WTC11 (cell line): ENCODE measurements around the gene MAP6D1.

Experiments
- ATF1 ChIP-seq: sonication (generic); formaldehyde crosslinking; IDR thresholded peaks from 2 replicates; pipeline ENCODE4 v1.8.1; 2023; ENCODE audit warnings: mild to moderate bottlenecking, moderate library complexity, missing genetic modification reagents
- OVOL2 ChIP-seq: fragments of 250-450 bp; sonication (Bioruptor Pico); IDR thresholded peaks from 2 replicates; pipeline ENCODE4 v1.9.0; 2021; ENCODE audit warnings: mild to moderate bottlenecking, borderline replicate concordance
- TF ChIP-seq, protein P1 (sequence below): fragments of 200-600 bp; IDR thresholded peaks from 2 replicates; pipeline ENCODE4 v1.8.0; 2022; ENCODE audit warnings: antibody characterized with exemption

DNA sequence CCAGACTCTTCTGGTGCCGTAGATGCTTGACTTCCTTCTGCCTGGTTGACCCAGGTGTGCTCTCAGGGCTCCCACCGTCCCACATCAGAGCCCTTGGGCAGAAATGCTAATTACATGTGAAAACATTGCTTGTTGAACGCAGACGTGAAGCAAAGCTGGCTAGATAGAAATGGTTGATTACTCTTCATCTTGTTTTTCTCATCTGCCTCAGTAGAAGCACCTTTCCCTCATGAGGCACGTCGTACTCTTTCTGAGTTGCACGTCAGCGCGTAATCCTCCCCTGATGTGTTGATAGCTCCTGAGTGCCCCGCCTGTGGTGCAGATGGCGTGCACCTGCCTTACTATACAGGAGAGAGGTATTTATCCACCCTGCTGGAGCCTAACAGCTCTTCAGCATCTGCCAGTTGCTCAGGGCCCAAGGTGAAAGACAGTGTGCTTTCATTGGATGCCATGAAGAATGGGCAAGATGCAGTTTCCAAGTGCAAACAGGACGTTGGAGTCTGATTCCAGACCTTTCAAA, 18.1 kb downstream of the MAP6D1 start:
- TF ChIP-seq, protein P1, sequence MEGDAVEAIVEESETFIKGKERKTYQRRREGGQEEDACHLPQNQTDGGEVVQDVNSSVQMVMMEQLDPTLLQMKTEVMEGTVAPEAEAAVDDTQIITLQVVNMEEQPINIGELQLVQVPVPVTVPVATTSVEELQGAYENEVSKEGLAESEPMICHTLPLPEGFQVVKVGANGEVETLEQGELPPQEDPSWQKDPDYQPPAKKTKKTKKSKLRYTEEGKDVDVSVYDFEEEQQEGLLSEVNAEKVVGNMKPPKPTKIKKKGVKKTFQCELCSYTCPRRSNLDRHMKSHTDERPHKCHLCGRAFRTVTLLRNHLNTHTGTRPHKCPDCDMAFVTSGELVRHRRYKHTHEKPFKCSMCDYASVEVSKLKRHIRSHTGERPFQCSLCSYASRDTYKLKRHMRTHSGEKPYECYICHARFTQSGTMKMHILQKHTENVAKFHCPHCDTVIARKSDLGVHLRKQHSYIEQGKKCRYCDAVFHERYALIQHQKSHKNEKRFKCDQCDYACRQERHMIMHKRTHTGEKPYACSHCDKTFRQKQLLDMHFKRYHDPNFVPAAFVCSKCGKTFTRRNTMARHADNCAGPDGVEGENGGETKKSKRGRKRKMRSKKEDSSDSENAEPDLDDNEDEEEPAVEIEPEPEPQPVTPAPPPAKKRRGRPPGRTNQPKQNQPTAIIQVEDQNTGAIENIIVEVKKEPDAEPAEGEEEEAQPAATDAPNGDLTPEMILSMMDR = no peak
- TF ChIP-seq OVOL2 (CRISPR knock-in tag) = no peak
- TF ChIP-seq ATF1 (CRISPR knock-in tag) = no peak
